ENCODE measurements around the gene SNRNP25. TPM values are rescaled to one million over a fixed set of nuclear protein-coding genes. Genes with fewer than 3 reads are reported as not detected.

Gene SNRNP25
- total RNA-seq, 2 experiments from 2014 or later: 42.5 to 50.0 TPM

DNA sequence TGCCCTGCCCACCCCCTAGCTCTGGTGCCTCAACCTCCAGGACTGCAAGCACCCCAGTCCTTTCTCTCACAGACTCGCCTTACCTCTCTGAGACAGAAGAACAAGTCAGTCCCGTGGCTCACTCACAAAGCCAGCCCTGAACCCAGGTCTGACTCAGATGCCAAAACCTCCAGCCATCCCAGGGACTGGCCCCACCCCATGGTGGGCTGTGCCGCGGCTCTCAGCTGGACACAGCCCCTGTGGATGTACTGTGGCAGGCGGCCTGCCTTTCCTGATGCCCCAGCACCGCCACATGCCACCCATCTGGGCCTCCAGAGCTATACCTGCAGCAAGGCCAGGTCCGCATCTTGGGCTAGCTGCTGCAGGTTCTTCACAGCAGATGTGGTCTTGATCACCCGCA lies 44.2 kb downstream of the SNRNP25 start:
- intact Hi-C loops (cut with DNase I, micrococcal nuclease): loop anchor here (1.0 kb wide), 2 partner anchors 33 to 45 kb away; partner anchors contain the start of genes POLR3K (in 1 of the 2) and SNRNP25 (in 1 of the 2)
- CTCF ChIA-PET: interaction anchor here (0.6 to 10.8 kb wide), 12 partner anchors 10 to 265 kb away, joined by 3 to 214 read pairs (median 5); partner anchors contain the start of genes MPG and RHBDF1
- no peaks in the 10 kb centered on the region for H3K4me1 Mint-ChIP-seq
- peaks cover 14% of the 10 kb centered on the region for H3K36me3 Mint-ChIP-seq (ENCODE audit: low read depth)
- no peaks in the 10 kb centered on the region for H3K9me3 Mint-ChIP-seq (ENCODE audit: low read depth)
- H3K27me3 Mint-ChIP-seq: no peaks in the 10 kb centered on the region
- no peak for ATAC-seq
- POLR2A ChIA-PET: no interaction called here
- H3K4me3 Mint-ChIP-seq: no peak overlapping the region
- DNase-seq: no peak
- H3K27ac Mint-ChIP-seq: no peak overlapping the region

DNA sequence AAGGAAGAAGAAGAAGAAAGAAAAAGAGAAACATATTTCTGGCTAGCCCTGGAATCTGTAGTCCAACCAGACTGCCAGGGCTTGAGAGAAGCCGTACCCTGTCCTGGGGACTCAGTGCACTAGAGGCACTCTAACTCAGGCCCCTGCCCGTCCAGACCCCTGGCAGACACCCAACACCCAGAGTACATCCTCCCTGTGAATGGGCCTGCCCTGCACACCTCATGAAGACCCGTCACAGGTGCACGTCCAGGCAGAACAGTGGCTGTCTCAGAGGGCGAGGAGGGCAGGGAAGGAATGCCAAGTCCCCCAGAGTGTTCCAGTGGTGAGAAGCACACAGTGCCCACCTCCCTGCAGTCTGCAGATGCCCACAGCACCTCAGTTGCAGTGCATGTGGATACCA lies 47.4 kb downstream of the SNRNP25 start:
- DNase-seq (no peak), ATAC-seq (no peak)
- Mint-ChIP-seq H3K27me3 (no peaks in the 10 kb centered on the region), H3K27ac (no peak overlapping the region), H3K4me1 (no peaks in the 10 kb centered on the region), H3K9me3 (ENCODE audit: low read depth) (no peaks in the 10 kb centered on the region), H3K36me3 (ENCODE audit: low read depth) (peaks cover 29% of the 10 kb centered on the region), H3K4me3 (no peak overlapping the region)
- POLR2A ChIA-PET: no interaction called here
- intact Hi-C loops (cut with DNase I, micrococcal nuclease): no loop called here
- CTCF ChIA-PET: no interaction called here

DNA sequence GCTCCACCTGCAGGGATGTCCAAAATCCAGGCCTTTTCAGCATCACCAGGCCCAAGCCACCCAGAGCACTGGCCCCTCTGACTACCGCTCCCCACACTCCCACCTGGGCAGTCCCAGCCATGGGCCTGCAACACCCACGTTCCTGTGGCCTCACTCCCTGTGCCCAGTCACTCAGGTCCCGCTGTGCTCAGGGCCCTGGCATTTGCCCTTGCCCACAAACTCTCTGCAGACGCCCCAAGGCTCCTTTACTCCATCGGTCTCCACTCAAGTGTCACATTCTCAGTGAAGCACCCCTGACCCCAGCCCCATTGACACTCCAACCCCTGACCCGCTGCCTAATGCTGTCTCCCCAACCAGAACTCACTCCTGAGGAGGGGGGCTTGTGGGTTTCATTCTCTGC lies 48.0 kb downstream of the SNRNP25 start:
- no peak overlapping the region for H3K4me3 Mint-ChIP-seq
- CTCF ChIA-PET: interaction anchor here (0.7 kb wide), 1 partner anchor 57 kb away, joined by 3 read pairs; no protein-coding TSS in a partner anchor

DNA sequence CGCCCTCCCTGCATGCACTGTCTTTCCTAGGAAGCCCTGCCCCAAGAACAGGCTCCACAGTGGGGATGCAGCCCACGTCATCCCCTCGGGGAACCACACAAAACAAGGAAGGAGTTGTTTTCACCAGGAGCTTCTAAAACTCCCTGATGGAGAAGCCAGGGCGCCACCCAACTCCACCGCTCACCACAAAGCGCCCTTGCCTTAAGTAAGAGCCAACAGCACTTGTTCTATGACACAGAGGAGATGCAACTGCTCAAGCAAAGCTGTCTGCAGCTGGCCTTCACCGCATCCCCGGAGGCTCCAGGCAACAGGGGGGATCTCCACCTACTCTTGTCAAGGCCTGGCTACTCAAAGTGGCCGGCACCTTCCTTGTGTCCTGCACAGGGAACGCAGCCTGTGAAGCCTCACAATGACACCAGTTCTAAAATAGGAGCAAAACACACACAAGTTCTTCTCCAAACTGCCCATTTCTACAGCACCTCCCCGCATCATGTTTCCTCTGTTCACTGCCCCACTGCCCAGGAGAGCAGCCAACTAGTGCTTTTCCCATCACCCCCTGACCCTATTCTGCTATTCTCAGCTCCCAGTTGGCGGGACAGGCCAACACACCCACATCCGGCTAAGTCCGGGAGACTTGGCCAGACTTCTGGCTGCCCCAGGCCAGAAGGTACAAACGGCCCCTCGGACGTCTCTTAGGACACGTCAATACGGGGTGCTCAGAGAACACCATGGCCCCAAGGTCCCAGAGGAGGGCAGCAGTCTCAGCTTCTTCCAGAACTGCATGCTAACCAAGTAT lies 48.6 kb downstream of the SNRNP25 start:
- intact Hi-C loops (cut with DNase I, micrococcal nuclease): no loop called here
- Mint-ChIP-seq H3K4me3 (no peak overlapping the region), H3K36me3 (ENCODE audit: low read depth) (peaks cover 28% of the 10 kb centered on the region), H3K27ac (no peak overlapping the region), H3K9me3 (ENCODE audit: low read depth) (no peaks in the 10 kb centered on the region), H3K27me3 (no peaks in the 10 kb centered on the region), H3K4me1 (no peaks in the 10 kb centered on the region)
- ChIA-PET POLR2A (no interaction called here), CTCF (interaction anchor here (0.7 kb wide), 1 partner anchor 57 kb away, joined by 3 read pairs; no protein-coding TSS in a partner anchor)
- DNase-seq (no peak), ATAC-seq (no peak)

More for the DNA sequence above, 48.0 kb downstream of the SNRNP25 start:
- H3K27ac Mint-ChIP-seq: no peak overlapping the region
- H3K27me3 Mint-ChIP-seq: no peaks in the 10 kb centered on the region
- intact Hi-C loops (cut with DNase I, micrococcal nuclease): no loop called here
- ATAC-seq: no peak
- H3K4me1 Mint-ChIP-seq: no peaks in the 10 kb centered on the region
- peaks cover 30% of the 10 kb centered on the region for H3K36me3 Mint-ChIP-seq (ENCODE audit: low read depth)
- DNase-seq: no peak
- no peaks in the 10 kb centered on the region for H3K9me3 Mint-ChIP-seq (ENCODE audit: low read depth)
- POLR2A ChIA-PET: no interaction called here

DNA sequence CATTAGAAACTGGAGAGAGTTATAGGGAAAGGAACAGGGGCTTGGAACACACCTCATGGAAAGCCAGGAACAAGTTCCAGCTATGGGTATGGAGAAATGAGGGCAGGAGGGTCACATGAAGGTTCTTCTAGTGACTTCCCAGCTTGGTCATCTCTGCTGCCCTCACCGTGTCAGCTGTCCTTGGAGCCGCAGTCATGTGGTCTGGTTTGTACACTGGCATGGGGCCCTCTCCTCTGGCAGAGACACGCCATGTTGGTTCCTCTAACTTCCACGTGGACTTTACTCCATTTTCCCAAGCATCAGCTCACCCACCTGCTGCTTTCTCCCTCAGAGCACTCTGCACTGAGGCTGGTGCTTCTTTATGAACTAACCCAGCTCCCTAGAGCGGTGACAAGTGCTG lies 50.7 kb downstream of the SNRNP25 start:
- H3K27ac Mint-ChIP-seq: no peak overlapping the region
- POLR2A ChIA-PET: no interaction called here
- peaks cover 27% of the 10 kb centered on the region for H3K36me3 Mint-ChIP-seq (ENCODE audit: low read depth)
- no peaks in the 10 kb centered on the region for H3K9me3 Mint-ChIP-seq (ENCODE audit: low read depth)
- CTCF ChIA-PET: interaction anchor here (0.6 to 2.0 kb wide), 7 partner anchors 18 to 251 kb away, joined by 3 to 11 read pairs (median 3); no protein-coding TSS in a partner anchor
- no peaks in the 10 kb centered on the region for H3K27me3 Mint-ChIP-seq
- intact Hi-C loops (cut with DNase I, micrococcal nuclease): no loop called here
- H3K4me1 Mint-ChIP-seq: no peaks in the 10 kb centered on the region
- DNase-seq (no peak), ATAC-seq (no peak)
- H3K4me3 Mint-ChIP-seq: no peak overlapping the region

DNA sequence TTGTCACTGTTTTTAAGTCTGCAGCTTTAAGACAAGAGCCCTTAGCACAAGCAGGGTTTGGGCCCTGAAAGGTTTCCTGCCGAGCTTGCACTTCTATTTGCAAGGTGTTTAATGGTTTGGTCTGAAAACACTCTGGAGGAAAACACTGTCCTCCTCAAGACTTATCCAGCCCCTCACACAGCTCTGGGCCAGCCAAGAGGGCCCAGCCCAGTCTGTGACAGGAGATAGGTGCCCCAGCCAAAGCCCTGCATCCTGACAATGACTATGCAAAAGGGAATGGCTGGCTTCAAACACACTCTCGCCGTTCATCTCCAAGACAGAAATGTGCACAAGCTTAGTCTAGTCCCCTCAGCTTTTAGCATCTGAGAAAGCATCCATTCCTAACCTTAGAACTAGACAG lies 51.3 kb downstream of the SNRNP25 start:
- peaks cover 32% of the 10 kb centered on the region for H3K36me3 Mint-ChIP-seq (ENCODE audit: low read depth)
- ATAC-seq (no peak), DNase-seq (no peak)
- ChIA-PET CTCF (interaction anchor here (0.5 to 2.5 kb wide), 8 partner anchors 14 to 257 kb away, joined by 3 to 11 read pairs (median 3); no protein-coding TSS in a partner anchor), POLR2A (no interaction called here)
- no peaks in the 10 kb centered on the region for H3K9me3 Mint-ChIP-seq (ENCODE audit: low read depth)
- H3K4me3 Mint-ChIP-seq: no peak overlapping the region
- H3K27me3 Mint-ChIP-seq: no peaks in the 10 kb centered on the region
- no peaks in the 10 kb centered on the region for H3K4me1 Mint-ChIP-seq
- H3K27ac Mint-ChIP-seq: no peak overlapping the region
- intact Hi-C loops (cut with DNase I, micrococcal nuclease): no loop called here

DNA sequence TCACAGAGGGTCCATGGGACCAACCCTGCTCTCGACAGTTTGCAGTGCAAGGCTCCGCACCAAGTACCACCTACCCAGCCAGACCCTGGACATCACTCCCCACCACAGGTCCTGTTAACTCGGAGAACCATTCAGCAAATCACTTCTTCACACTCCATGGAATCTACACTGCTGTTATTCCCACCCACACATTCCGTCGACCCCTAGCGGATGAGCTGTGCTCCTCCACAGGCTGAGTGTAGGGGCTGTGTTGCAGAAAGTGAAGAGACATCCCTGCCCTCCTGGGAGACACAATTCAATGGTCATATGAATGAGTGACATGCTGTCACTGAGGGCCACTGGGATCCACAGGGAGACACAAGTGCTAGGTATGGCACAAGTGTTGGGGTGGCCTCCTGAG lies 51.9 kb downstream of the SNRNP25 start:
- POLR2A ChIA-PET: interaction anchor here (0.6 kb wide), 1 partner anchor 12 kb away, joined by 3 read pairs; no protein-coding TSS in a partner anchor
- Mint-ChIP-seq H3K4me3 (no peak overlapping the region), H3K9me3 (ENCODE audit: low read depth) (no peaks in the 10 kb centered on the region), H3K36me3 (ENCODE audit: low read depth) (peaks cover 27% of the 10 kb centered on the region), H3K4me1 (no peaks in the 10 kb centered on the region), H3K27me3 (no peaks in the 10 kb centered on the region), H3K27ac (no peak overlapping the region)
- no peak for DNase-seq
- CTCF ChIA-PET: interaction anchor here (0.8 to 4.4 kb wide), 8 partner anchors 9 to 257 kb away, joined by 3 to 59 read pairs (median 6); no protein-coding TSS in a partner anchor
- ATAC-seq: no peak
- intact Hi-C loops (cut with DNase I, micrococcal nuclease): no loop called here

DNA sequence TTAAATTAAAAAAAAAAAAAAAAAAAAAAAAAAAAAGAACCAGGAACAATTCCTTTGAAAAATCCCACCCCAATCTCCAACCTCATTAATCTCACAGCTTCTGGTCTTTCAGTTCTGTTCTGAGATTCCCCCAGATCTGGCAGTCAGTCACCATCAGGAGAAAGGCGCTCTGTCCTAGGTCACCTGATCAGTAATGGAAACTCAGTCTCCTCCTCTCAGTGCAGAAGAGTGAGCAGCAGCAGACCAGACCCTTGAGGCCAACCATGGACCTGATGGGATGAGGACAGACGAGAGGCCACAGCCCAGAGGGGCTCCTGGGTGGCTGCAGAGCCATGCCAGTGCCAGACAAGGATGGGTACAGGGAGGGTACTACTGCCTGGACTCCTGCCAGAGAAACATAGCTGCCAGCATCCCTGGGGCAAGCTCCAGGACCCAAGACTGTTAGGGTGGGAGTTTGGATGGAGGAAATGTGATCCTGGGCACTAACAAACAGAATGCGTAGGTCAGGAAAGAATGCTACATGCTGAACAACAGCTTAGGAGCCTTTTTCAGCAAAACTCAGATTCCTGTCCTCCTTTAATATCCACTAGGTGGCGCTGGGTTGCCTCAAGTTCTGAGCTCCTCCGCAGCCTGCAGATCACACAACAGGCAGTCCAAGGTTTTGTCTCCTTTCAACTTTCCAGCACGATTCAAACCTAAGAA lies 53.1 kb downstream of the SNRNP25 start:
- Mint-ChIP-seq H3K4me3 (no peak overlapping the region), H3K36me3 (ENCODE audit: low read depth) (peaks cover 27% of the 10 kb centered on the region), H3K27ac (no peak overlapping the region), H3K4me1 (no peaks in the 10 kb centered on the region), H3K9me3 (ENCODE audit: low read depth) (no peaks in the 10 kb centered on the region), H3K27me3 (no peaks in the 10 kb centered on the region)
- DNase-seq: peak; percentile 72
- CTCF ChIA-PET: interaction anchor here (0.6 to 4.4 kb wide), 42 partner anchors 9 to 255 kb away, joined by 3 to 59 read pairs (median 5); partner anchors contain the start of genes HBM, HBQ1 and POLR3K
- POLR2A ChIA-PET: interaction anchor here (0.7 to 1.1 kb wide), 3 partner anchors 22 to 256 kb away, joined by 3 to 4 read pairs (median 4); no protein-coding TSS in a partner anchor
- ATAC-seq: peak; percentile 81
- intact Hi-C loops (cut with DNase I, micrococcal nuclease): loop anchor here (1.0 to 2.0 kb wide), 3 partner anchors 75 to 256 kb away; no protein-coding TSS in a partner anchor

Small RNA genes lying within 50 kb of the gene (microRNA-seq; reads per million reads assigned to microRNA genes)
- not detected for gene MIR6859-4 (ENCODE audit: borderline replicate concordance)

Other genes with a start within 250 kb of the SNRNP25 start
- gene POLR3K, start 220 bp upstream of the SNRNP25 start, total RNA-seq: 10 to 100 TPM; 31.9 to 46.8 TPM
- gene RHBDF1, start 18.8 kb downstream of the SNRNP25 start, total RNA-seq: under 1 TPM in 1 of 2 experiments, not detected in 1; 0.40 TPM
- gene MPG, start 24.4 kb downstream of the SNRNP25 start, total RNA-seq: 10 to 100 TPM; 47.0 to 57.0 TPM
- gene NPRL3, start 84.8 kb downstream of the SNRNP25 start, total RNA-seq: 10 to 100 TPM; 49.1 to 53.9 TPM
- gene HBZ, start 98.8 kb downstream of the SNRNP25 start, total RNA-seq: not detected
- not detected for gene HBM, start 112.2 kb downstream of the SNRNP25 start, total RNA-seq
- not detected for gene HBA2, start 119.0 kb downstream of the SNRNP25 start, total RNA-seq
- not detected for gene HBA1, start 122.9 kb downstream of the SNRNP25 start, total RNA-seq
- 1 to 10 TPM in 1 of 2 experiments, under 1 TPM in 1; 0.37 to 1.1 TPM for gene HBQ1, start 126.6 kb downstream of the SNRNP25 start, total RNA-seq
- 10 to 100 TPM; 44.6 to 50.1 TPM for gene LUC7L, start 175.6 kb downstream of the SNRNP25 start, total RNA-seq
- gene FAM234A, start 181.0 kb downstream of the SNRNP25 start, total RNA-seq: 10 to 100 TPM; 11.3 to 15.2 TPM
- gene RGS11, start 222.1 kb downstream of the SNRNP25 start, total RNA-seq: under 1 TPM; 0.11 to 0.12 TPM
- not detected for gene ARHGDIG, start 226.8 kb downstream of the SNRNP25 start, total RNA-seq
- not detected for gene PDIA2, start 229.3 kb downstream of the SNRNP25 start, total RNA-seq